Stimulated activated CD4-positive, alpha-beta T cell treated with anti-CD3 and anti-CD28 coated beads, Interleukin-1b, Interleukin-23, amount 100 ng/mL, for 48 hours (primary cell): Measurements from ENCODE around the gene PRKCZ.

Source experiments
- DNase-seq: peaks from one replicate; pipeline ENCODE4 v3.0.0-alpha.2; 2020

The PRKCZ gene

DNA sequence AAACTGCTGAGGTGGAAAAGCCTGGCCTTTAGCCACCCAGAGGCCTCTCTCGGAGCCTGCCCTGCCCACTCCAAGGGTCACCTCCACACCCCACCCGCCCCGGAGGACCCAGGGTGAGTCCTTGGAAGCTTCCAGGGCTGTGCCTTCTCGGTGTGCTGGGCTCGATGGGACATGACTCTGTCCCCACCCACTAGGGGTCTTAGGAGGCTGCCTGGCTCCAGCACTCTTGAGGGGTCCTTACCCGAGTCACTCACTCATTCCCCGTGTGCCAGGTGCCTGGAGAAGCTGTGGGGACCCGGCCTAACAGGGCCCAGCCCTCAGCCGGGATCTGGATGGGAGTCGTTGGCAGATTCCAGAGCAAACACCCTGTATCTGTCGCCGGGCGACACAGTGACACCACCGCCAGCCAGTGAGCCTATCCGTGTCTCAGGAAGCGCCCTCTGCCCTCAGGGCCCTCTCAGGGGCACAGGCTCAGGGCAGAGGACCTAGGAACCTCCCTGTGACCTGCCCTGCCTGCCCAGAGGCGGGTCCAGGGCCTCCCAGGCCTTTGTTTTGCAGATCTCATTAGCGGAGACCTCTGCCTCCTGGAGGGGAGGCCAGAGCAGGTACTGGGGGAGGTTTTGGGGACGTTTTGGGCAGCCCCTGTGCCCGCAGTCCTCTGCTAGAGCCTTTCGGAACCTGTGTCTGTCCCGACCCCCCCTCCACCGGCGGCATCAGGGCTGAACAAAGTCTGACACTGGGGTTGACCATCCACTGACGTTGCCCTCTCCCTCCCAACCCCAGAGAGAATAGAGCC lies 3.1 kb upstream of the PRKCZ start:
- DNase-seq: no peak

DNA sequence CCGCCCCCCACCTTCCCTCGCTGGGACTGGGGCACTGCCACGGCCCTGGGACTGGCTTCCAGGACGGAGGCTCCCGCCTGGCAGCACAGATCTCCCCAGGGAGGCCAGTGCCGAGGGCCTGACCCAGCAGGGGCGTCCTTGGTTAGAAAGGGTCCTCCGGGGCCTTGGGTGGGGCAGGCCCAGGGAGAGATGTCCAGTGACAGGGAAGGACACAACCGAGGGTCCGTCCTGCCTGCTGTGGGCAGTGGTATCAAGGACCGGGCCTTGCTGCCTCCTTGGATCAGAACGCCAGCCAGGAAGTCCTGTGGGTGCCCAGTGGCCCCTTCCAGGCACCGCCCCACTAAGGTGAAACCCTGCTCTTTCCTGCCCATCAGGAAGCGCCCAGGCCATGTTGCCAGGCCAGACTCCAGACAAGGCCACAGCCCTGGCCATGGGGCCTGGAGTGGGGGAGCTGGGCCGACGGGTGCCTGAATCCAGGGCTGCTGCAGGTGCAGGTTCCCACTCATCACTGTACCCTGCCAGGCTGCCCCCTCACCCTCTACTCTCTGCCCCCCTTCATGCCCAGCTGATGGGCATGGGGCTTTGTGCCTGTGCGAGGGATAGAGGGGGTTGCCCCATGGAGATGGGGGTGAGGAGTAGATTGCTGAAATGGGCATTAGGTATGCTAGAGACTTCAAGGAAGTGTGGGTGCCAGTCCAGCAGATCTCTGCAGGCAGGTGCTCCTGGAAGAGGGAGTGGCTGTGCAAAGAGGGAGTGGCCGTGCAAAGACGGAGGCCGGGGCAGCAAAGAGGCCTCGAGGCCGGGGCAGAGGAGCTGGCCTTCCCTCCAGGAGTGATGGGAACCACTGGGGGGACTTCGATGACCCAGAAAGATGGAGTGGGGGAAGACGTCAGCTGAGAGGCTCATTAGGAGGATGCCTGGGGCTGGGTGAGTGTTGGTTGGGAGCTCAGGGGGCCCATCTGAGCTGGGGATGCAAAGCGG lies 2.2 kb upstream of the PRKCZ start:
- DNase-seq: no peak

DNA sequence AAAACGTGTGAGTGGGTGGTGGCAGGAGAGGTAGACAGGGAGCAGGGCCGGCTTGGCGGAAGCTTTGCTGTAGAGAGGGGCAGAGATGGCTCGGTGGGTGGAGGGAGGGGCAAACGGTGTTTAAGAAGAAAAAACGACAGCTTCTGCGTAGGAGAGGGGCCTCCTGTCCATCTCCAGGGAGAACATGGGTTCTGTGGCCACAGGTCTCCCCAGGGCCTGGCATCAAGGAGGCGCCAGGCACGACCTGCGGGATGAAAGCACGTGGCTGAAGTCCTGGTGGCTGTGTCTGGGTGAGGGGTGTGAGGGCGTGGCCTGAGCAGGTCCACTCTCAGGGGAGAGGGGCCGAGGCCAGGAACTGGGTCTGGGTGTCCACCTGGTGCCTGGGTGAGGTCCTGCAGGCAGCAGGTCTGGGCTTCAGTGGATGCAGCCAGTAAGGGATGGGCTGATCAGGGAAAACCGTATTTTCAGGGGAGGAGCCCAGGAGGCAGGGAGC lies 940 bp upstream of the PRKCZ start:
- DNase-seq: peak; percentile 20

DNA sequence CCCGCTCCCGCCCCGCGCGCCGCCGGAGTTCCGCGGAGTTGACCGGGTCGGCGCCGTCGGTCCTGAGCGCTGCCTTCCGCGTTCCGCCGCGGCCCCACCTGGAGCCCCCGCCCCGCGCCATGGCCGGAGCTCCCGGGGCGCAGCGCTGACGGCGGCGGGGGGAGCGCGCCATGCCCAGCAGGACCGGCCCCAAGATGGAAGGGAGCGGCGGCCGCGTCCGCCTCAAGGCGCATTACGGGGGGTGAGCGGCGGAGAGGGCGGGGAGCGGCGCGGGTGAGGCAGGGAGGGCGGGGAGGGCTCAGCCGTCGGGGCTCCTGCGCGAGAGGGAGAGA lies 216 bp downstream of the PRKCZ start:
- DNase-seq: no peak

DNA sequence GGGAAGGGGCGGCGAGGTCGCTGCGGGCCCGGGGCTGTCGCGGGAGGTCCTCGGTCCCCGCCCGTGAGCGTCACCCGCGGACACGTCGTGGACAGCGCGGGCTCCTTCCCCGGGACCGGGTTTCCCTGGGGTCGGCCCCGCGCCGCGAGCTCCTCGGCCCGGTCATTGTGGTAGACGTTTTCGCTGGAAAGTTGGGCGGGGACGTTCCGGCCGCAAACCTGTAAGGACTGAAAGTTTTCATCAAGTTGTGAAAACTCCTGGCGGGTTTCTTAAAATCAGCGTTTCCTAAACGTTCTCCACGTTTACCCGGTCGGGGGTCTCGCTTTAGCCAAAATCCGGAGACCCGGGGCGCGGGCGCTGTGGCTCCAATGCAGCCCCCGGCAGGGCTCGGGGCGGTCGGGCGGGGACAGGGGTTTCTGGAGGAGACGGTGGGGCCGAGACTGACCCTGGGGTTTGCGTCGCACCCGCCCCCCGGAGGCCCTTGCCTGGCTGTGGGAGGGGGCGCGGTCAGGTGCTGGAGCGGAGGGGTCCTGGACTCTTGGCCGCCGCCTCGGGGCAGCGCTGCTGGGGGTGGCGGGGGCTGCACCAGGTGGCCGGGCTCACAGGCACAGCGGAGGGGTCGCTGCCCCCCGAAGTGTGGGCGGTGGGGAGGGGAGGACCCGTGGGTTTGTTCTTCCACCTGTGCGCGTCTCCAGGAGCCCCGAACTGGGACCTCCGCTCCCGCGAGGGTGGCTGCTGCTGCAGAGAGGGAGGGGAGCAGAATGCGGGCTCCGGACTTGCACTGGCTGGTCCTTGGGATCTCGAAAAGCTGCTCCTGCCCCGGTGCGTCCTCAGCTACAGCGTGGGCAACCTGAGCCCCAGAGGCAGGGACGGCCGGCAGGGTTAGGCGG lies 827 bp downstream of the PRKCZ start:
- no peak for DNase-seq

DNA sequence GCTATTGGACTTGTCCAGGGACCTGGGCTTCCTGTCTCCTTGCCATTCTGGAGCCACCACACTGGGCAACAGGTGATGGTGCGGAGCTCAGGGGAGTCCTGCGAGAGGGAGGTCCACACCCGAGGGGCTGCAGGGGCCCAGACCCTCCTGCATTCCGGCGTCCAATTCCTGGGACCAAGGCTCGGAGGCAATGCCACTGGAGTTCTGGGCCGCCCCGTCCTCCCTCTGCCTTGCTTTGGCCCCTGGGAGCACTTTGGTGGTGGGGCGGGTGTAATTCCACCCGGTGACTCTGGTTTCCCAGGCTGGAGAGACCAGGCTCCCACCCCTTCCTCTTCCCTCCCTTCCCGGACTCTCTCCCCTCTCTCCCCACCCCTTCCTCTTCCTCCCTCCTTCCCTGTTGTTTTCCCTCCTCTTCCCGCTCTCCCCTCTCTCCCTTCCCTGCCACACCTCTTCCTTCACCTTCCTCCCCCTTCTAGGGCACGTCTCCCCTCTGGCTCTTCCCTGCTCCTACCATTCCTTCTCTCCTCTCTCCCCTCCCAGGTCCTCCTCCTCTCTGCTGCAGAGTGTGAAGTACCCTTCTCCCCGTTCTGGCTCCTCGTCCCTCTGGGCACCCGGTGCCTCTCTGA lies 2.0 kb downstream of the PRKCZ start:
- DNase-seq: no peak

DNA sequence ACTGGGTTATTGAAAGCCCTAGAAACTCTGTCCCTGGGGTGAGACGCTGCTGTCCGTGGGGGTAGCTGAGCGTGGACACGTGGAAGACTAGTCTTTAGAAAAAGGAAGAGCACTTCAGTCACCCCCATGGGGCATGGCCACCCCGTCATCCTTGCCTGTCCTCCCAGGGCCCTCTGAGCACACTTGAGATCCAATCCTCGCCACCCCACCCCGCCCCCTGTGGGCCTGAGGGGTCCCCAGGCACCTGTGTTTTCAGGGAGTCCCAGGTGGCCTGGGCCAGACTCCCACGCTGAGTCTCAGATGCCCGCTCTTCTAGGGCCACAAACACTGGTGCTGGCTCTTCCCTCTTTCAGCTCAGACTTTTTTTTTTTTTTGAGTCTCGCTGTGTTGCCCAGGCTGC lies 2.5 kb downstream of the PRKCZ start:
- DNase-seq: no peak

DNA sequence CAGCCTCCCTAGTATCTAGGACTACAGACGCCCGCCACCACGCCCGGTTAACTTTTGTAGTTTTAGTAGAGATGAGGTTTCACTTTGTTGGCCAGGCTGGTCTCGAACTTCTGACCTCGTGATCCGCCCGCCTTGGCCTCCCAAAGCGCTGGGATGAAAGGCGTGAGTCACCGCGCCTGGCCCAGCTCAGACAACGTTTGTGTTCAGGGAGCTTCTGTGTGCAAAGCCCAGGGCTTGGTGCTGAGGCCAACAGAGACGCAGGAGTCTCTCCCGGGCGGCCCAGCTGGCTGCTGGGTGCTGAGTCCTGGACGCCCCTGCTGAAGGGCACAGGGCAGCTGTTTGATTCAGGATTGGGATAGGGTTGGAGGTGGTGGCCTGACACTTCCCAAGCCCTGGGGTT lies 3.0 kb downstream of the PRKCZ start:
- DNase-seq: no peak

DNA sequence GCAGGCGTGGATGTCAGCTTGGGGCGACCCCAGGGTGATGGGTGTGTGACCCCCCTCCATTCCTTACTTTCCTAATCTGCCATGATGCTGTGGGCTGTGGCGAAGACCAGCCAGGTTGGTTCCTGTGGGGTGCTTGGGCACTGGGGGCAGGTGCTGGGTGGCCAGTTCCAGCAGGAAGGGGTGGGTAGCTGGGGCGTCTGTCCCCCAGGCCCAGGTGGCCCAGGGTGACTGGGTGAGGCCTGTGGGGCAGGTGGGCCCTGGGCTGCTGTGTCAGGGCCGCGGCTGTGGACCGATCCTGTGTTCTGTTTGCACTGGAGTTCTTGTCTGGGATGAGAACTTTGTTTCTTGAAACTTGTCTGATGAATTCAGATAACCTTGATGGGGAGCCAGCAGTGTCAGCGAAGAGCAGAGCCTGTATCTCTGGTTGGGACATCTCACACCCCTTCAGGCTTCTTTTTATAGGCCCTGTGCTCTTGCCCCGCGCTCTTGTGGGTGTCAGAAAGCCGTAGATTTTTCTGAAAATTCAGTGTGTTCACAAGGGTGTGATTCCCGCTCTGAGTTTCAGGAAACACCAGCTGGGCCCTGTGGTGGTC lies 3.7 kb downstream of the PRKCZ start:
- DNase-seq: no peak

DNA sequence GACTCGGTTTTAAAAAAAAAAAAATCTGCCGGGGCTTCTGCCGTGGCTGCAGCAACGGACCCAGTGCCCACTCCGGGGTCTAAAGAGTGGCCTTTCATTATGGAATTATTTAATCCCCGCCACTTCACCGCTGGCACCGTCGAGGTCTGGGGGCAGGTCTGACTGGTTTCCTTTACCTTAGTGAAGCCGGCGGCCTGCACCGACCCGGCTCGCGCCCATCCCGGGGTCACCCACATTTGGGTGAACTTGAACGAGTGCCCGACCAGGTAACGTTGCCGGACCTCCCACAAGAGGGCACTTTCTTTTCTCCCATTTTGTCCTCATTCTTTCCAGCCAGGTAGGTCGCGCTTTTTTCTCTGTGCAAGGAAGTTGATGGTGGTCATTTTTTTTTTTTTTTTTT lies 4.3 kb downstream of the PRKCZ start:
- DNase-seq: no peak

DNA sequence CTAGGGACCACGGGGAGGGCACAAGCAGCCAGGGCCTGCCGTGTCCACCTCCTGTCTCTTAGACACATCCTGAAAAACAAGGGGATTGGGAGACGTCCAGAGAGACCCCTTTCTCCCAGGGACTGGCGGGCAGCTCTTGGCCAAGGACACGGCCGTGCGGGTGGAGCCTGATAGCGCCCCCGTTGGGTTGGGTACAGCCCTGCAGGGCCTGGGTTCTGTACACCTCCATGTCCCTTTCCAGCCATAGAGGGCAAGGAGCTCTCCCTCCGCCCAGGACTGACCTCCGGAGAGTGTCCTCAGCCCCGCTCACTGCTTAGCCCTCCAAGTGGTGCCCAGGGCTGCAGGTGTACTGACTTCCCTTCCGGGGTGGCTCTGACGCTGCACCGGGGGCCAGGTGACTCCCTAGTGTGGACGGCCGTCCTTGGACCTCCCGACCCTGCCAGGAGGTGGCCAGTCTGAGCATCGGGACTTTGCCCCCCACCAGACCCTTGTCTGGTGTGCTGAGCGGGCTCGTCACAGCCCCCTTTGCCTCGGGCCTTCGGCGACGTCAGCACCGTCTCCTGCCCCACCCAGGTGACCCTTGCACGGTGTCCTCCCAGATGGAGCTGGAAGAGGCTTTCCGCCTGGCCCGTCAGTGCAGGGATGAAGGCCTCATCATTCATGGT lies 5.8 kb downstream of the PRKCZ start:
- DNase-seq: no peak

DNA sequence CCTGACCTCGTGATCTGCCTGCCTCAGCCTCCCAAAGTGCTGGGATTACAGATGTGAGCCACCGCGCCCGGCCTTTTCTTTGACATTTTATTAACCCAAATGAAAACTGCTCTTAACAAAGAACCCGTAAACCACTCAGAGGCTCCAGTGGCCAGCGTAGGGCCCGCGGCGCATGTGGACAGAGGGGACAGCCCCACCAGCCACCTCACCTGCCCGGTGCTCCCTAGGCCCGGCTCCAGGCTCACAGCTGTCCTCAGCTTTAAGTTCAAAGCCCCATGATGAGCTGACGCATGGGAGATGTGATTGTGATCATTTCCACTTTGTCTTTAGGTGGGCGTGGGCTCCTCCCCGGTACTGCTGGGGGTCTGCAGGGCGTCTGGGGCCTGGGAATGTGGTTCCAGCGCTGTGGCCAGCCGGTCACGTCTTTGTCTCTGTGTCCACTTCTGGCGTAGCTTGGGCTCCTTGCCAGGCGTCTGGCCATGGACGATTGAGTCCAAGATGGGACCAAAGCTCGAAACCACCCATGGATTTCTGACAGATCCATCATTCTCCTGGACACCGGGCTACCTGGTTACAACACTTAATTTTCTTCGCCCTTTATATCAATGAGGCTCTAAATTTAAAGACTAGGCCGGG lies 6.9 kb downstream of the PRKCZ start:
- no peak for DNase-seq

DNA sequence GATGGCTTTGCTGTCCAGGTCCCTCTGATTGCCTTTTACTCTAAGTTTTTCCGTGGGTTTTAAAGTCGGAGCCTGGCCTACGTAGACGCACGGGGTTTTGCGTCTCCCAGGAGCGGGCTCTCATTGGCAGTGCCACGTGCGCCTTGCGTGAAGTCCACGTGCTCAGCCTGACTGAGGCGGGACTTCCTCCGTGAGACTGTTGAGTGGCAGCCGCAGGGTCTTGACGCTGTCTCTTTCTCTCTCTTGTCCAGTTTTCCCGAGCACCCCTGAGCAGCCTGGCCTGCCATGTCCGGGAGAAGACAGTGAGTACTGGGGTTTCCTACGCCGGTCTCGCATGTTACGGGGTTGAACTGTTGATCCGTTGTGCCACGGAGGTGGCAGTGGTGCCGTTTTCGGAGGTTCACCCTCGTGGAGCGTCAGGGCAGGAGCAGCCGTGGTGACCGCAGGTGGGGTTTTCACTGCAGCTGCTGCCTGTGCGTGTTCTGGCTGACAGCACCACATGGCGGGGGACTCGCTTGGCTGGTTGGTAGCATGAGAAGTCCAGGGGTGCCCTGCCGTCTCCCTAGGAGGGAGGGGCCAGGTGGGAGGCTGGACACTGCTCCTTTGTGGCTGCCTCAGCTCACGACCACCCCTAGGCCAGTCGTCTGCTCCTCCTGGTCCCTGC lies 9.2 kb downstream of the PRKCZ start:
- DNase-seq: no peak

DNA sequence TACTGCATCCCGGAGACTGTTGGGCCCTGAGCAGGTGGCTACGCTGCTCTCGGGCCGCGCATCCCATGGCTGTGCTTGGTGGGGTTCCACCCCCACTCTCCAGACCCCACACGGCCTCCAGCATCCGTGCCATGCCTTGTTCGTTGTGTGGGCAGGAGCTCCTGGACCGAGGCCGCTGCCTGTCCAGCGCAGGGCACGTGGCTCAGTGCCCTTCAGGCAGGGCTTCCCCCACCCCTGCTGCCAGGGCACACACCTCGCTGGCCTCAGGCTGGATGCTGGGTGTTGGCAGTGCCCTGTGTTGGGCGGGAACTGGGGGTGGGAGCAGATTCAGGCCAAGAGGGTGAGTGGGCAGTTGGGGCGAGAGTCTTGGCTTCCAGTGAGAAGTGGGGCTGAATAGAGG lies 9.9 kb downstream of the PRKCZ start:
- no peak for DNase-seq

DNA sequence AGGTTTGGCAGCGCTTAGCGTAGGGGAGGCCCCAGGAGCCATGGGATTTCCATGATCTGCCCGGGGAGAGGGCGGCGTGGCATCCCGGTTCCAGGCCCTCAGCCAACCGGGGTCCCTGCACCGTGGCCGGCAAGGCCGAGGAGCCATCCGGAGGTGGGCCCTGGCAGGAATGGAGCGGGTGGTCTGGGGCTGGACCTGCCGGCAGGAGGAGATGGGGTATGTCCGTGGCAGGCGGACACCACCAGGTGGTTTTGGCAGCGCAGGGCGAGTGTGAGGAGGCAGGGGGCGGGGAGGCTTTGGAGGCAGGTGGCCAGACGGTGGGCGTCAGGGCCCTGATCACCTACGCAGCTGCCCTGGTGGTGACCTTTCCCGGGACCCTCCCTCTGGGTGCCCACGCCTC lies 10.3 kb downstream of the PRKCZ start:
- no peak for DNase-seq

DNA sequence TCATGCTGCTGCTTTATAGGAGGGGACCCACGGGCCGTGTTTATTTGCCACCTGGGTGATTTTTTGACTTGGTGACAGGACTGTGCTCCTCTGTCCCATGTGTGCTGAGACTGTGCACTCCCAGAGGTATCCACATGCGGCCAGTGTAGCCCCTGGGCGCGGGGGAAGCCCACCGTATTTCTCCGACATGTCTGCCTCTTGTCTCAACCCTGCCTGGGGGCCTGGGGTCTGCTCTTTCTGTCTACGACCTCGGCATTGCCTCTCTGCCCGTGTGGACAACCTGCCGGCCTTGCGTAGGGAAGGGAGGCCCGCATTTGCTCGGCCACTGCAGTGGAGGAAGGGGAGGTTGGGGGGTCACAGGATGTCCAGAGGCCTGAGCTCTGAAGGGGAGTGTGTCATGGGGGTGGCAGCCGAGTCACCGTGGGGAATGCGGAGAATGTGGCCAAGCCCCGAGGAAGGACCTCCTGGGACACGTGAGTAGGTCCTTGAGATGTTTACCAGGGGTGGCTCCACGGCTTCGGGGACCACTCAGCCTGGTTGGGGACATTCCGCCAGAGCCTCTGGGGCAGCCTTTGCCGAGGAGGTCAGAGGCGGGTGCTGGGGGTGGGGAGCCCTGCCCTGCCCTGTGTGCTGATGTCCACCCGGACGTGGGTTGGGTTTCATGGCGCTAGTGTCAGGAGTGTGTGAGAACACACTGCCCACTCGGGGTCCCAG lies 11.0 kb downstream of the PRKCZ start:
- no peak for DNase-seq

DNA sequence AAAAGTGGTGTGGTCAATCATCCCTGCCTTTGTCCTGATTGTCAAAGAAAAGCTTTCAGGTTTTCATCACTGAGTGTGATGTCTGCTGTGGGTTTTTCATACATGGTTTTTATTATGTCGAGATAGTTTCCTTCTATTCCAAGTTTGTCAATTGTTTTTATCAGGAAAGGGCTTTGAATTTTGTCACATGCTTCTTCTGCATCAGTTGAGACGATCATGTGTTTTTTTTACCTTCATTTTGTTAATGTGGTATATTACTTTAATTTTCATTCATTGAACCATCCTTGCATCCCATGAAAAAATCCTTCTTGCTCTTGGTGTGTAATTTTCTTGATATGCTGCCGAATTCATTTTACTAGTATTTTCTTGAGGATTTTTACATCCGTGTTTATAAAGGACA lies 15.5 kb downstream of the PRKCZ start:
- DNase-seq: no peak

DNA sequence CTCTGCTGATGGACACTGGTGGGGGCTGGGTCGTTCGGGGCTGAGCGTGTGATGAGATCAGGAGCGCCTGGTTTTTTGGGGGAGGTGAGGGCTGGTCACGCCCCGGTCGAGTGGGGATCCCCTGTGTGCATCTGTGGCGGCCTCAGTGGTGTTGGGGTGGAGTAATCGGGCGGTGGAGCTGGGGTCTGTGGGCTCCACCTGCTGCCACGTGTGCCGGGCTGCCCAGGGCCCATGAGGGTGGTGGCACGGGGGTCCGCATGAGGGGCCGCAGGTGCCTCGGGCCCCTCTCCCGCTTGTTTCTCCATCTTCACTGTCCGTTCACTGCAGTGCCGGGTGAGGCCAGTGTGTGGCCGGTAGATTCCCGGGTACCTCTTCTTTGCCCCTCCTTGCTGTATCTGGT lies 17.2 kb downstream of the PRKCZ start:
- DNase-seq: no peak

DNA sequence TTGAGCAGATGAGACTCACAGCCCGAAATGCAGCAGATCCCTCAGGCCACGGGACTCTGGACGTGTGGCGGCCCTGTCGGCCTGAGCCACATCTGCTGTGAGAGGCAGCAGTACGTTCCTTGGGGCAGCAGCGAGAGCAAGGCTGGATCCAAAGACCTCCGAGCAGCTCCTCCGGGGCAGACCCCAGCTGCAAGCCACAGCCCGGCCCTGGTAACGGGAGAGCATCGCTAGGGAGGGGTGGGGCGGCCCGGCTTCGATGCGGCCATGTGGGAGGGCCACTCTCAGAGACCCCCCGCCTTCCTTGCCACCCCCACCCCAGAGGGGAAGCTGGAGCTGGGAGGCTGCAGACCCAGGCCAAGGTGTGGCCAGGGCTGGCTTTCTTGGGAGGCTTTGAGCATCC lies 17.8 kb downstream of the PRKCZ start:
- no peak for DNase-seq

DNA sequence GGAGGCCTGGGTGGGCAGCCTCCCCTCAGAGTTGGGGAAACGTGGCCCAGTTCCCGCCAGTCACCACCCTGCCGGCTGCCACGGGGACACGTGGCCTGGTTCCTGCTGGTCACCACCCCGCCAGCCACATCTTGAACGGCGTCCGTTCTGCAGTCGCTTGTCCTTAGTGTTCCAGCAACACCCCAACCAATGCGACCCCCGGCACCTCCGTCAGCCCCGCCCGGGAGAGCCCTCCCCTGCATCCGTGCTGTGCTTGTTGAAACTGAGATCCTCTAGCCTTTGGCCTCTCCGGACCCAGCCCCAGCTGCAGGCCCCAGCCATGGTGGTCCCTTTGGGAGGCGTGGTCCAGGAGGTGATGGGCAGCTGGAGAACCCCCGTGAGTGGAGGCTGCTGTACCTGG lies 18.7 kb downstream of the PRKCZ start:
- DNase-seq: no peak
